GM21717 (cell line): ENCODE results near the gene ADISSP.
A peak's percentile ranks its signal among the peaks of the same experiment; 100 is the strongest.

Experiments
- ATAC-seq: cut with Tn5 transposase; IDR thresholded peaks from one replicate; pipeline ENCODE4 v1.9.1; 2021; ENCODE audit warnings: mild to moderate bottlenecking, moderate library complexity; ENCODE audit not compliant: unreplicated experiment

ADISSP gene

DNA sequence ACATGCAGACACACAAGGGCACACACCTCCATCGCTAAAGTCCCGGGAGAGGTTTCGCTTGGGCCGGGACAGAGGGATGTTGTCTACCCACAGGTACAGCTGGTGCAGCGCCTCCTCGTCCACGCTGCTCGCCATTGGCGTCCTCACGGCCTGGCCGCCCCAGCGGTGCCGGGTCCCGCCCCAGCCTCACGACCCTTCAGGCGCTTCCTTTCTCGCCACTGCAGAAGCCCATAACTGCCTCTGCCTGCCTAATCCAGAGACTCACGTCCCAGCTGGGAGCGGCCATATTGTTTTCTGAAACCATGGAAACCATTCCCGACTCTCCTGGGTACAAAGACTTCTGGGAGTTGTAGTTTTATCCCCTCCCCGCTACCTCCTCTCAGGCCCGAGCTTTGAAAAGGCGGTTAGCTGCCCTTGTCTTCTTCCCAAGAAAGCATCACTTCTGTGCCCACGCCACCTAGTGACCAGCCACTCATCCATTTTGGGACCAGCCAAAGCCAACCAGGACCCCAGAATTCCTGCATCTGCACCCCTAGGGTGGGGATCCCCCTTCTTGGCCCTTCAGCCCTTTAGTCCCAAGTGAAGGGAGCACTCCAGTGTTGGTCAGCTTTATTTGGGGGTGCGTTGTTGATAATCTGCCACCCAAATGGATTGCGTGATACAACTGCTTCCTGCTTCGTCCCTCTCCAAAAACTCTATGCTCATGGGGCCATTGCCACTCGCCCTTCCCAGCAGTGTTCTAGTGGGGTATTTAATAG is 13.8 kb upstream of the ADISSP start, which contains the start of gene SPEF1:
SPEF1 (minus strand) TSS at position 296 of the 758 bp plus-strand sequence; CDS start at position 135, 161 bp downstream.
- peak; percentile 51 for ATAC-seq

DNA sequence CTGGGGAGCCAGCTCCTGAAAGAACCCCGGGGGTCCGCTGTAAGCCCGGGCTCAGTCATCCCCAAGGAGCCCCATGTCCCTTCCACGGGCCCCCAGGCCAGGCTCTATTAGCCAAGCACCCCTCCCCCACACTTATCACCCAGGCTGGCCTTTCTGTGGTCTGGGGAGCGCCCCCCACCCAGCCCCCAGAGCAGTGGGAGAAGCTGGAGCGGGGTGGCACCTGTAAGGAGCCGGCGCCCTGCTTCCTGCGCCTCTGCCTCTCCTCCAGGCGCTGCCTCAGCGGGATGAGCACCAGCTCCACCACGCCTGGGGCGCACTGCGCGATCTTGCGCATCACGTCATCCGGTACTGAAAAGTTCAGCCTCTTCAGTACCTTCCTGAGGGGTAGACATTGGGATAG is 11.4 kb upstream of the ADISSP start:
- no peak for ATAC-seq

GRCh38 chr20:3777716-3778629 is 10.4 kb upstream of the ADISSP start:
- ATAC-seq: no peak

- no peak for ATAC-seq
Measured at GRCh38 chr20:3777381-3777715, 9.8 kb upstream of the ADISSP start.

- ATAC-seq: no peak
Measured at GRCh38 chr20:3775457-3776108, 8.0 kb upstream of the ADISSP start.

GRCh38 chr20:3771552-3772058 is 4.1 kb upstream of the ADISSP start:
- ATAC-seq: no peak

DNA sequence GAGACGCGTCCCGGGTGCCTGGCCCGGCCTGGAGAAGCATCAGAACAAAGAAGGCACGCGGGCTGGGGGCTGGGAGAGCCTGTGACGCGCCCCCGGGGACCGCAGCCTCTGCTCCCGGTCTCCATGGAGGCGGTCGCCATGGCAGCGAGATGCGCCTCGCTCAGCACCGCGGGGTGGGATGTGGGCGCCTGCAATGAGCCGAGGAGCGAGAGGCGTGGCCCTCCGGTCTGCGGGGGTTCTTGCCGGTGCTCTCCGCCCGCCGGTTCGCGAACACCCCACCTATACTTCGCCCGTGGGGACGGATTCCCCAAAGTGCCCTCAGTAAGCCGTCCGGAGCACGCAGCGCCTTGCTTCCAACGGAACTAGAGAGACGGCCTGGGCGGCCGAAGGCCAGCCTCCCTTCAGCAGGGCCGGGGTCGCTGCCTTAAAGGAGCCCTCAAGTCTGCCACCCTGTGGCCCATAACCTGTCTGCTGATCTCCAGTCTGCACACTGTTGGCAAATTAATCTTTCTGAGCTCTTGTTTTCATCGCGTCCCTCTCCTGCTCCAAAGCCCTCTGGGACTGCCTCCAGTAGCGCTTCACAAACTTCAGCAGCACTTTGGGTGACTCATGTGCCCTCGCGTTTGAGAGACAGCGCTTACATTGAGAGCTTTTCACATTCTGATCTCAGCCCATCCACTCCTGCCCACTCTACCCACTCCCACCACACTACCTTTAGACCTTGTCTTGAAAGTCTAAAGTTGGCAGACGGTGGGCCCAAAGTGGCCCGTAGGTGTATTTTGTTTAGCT is 983 bp upstream of the ADISSP start:
- ATAC-seq: peak; percentile 39

- no peak for ATAC-seq
Measured at GRCh38 chr20:3767110-3767426, 485 bp downstream of the ADISSP start.

- no peak for ATAC-seq
Measured at GRCh38 chr20:3766422-3767109, 987 bp downstream of the ADISSP start.

DNA sequence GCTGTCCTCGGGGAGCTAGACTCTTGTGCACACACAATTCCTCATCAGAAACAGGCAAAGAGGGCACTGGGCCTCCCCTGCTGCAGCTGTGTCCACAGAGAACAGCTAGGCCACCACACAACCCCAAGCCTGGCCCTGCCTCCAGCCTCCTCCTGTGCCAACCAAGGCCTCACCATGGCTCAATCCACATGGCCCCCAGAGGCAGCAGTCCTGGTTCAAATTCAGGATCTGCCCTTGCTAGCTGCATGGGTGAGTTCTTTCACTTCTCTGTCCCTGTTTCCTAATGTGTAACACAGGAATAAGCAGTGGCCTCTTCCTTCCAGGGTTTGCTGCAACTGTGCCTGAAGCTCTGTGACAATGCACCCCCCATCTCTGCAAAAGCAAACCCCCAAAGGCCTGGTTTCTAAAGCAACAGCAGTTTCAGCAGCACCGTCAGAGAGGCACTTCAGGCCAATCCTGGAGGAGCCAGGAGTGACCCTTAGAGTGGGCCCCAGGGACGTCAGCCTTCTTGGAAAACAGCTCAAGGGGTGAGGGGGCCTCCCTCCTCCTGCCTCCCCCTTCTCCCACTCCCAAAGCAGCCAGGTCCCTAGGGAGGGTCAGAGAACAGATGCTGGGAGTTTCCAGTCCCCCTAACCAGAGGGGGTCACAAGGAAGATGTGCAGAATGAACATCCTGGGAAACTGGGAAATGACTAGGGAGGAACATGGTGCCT is 2.2 kb downstream of the ADISSP start:
- ATAC-seq: no peak

- ATAC-seq: no peak
Measured at GRCh38 chr20:3764659-3765058, 2.9 kb downstream of the ADISSP start.

DNA sequence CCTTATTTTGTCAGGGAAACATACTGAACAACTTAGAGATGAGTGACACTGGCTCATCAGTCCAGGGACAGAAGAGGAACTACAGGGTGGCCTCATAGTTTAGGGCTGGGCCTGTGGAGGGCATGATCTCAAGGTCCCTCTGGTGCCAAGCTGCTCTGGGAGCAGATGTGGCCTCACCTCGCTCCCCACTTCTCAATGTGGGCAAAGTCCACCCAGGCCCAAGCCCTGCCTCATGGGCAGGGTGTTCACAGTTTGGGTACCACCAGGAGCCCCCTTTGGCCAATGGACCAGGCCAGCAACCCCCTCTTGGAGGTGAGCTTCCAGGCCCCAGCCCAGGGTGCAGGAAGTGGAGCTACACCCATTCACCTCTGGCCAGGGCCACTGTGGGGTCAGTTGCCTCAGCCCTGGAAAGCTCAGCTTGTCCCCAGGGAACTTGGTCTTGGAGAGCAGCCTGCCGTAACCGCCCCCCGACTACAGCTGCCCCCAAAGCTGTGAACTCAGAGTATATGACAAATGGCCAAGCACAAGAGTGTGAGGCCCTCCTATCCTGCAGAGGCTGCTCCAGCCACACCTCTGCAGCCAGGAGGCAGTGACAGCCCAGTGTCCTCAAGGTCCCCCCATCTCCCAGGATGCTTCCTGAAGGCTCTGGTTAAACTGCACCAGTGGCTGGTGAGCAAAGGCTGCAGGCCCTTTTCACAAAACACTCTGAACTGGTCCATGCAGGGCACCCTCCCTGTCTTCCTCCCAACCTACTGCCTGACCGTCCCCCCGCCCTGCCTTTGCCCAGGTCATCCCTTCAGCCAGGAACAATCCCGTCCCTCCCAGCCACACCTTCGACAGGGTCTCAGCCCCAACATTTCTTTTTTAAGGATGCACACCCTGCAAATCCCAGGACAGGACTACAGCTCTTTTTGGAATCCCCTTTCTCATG is 3.6 kb downstream of the ADISSP start:
- ATAC-seq: no peak

DNA sequence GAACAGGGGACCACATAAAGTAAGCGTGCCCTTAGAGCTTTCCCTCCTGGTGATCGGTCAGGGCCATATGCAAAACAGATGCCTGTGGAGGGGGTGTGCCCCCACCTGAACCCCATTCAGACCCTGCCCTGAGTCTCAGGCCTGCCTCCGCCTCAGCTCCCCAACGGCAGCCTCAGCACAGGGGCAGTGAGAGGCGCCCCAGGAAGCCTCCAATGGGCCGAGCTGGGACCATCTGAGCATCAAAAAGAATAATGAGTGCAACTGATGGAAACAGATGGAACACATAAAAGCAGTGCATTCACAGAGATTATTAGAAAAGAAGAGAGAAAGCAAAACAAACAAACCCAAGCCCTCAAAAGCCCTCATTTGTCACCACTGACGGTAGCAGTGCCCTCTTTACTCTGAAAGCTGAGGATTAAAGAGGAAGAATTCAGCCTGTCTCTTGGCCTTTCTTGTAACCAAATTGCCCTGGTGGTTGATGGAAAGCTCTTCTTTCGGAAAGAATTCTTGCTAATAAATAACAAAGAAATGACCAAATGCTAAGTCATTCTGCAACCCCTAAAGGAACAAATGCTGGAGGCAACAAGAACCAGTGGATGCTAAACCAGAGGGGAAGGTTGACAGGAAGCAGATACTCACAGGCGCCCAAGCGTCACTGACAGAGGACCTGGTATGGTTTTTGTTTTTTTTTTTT is 6.8 kb downstream of the ADISSP start:
- no peak for ATAC-seq

DNA sequence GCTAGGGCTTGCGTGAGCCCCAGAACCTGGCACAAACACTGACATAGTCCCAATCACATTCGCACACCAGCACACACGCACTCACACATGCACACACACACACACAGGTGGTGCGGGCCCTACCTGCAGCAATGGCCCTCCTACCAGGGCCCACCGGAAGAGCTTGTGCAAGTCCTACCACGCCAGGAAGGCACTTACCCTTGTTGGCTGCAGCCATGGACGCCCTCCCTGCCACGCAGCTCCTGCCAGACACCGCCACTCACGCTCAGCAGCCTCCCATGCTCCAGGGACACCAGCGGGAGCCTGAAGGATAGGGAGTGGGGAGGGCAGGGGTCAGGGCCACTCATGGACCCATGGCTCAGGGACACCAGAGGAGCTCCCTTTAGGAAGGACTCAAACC is 7.7 kb downstream of the ADISSP start:
- ATAC-seq: no peak

- no peak for ATAC-seq
Measured at GRCh38 chr20:3759316-3759823, 8.2 kb downstream of the ADISSP start.

GRCh38 chr20:3758566-3758965 is 9.0 kb downstream of the ADISSP start:
- ATAC-seq: no peak

GRCh38 chr20:3757268-3757667 is 10.3 kb downstream of the ADISSP start:
- no peak for ATAC-seq
